Measurements from ENCODE around the gene PBRM1. TPM values are rescaled to one million over a fixed set of nuclear protein-coding genes. Genes with fewer than 3 reads are reported as not detected.

The PBRM1 gene
- total RNA-seq, 1 donor from 2014 or later, result 62.1 TPM

- no peak for DNase-seq
- Mint-ChIP-seq H3K36me3 (ENCODE audit: low read depth) (peaks cover 31% of the 10 kb centered on the region), H3K4me1 (peaks cover 35% of the 10 kb centered on the region), H3K27me3 (no peaks in the 10 kb centered on the region), H3K9me3 (no peaks in the 10 kb centered on the region), H3K27ac (peak overlapping the region; percentile 19), H3K4me3 (peak overlapping the region; percentile 98)
- ChIA-PET POLR2A (no interaction called here), CTCF (no interaction called here)
- no peak for ATAC-seq (ENCODE audit: low read depth)
- TF ChIP-seq CTCF (IDR thresholded peaks at IDR 0.05), result no peak
- intact Hi-C loops (cut with micrococcal nuclease), result loop anchor here (2.0 to 10.0 kb wide), 9 partner anchors 65 to 1151 kb away; partner anchors contain the start of genes ACY1, DUSP7, ITIH1 and MANF
Observed at GRCh38 chr3:52537726-52538421, 147.8 kb downstream of the PBRM1 start.

GRCh38 chr3:52537165-52537620, 148.5 kb downstream of the PBRM1 start:
- CTCF ChIA-PET, result no interaction called here
- intact Hi-C loops (cut with micrococcal nuclease), result loop anchor here (2.0 to 10.0 kb wide), 9 partner anchors 64 to 1150 kb away; partner anchors contain the start of genes ACY1, DUSP7, ITIH1 and MANF
- ATAC-seq (ENCODE audit: low read depth) (no peak), DNase-seq (no peak)
- Mint-ChIP-seq H3K27me3 (no peaks in the 10 kb centered on the region), H3K27ac (peak overlapping the region; percentile 96), H3K4me1 (peaks cover 42% of the 10 kb centered on the region), H3K36me3 (ENCODE audit: low read depth) (peaks cover 31% of the 10 kb centered on the region), H3K9me3 (no peaks in the 10 kb centered on the region), H3K4me3 (peak overlapping the region; percentile 98)
- POLR2A ChIA-PET, result interaction anchor here (0.5 kb wide), 1 partner anchor 1061 kb away, joined by 3 read pairs; no protein-coding TSS in a partner anchor
- no peak for TF ChIP-seq CTCF (IDR thresholded peaks at IDR 0.05)

GRCh38 chr3:52536369-52537164, 149.1 kb downstream of the PBRM1 start, which contains the start of gene UQCC5:
TSS of gene UQCC5 (plus strand) at chr3:52536605. CDS start at chr3:52536756, 151 bp downstream.
- Mint-ChIP-seq H3K36me3 (ENCODE audit: low read depth) (peaks cover 29% of the 10 kb centered on the region), H3K4me3 (peak within 1 kb of the TSS; percentile 98), H3K4me1 (peaks cover 42% of the 10 kb centered on the region), H3K9me3 (no peaks in the 10 kb centered on the region), H3K27ac (peak within 1 kb of the TSS; percentile 96), H3K27me3 (no peaks in the 10 kb centered on the region)
- CTCF ChIA-PET, result interaction anchor here (0.8 to 1.2 kb wide), 2 partner anchors 8 to 124 kb away, joined by 3 to 4 read pairs; no protein-coding TSS in a partner anchor
- no peak for TF ChIP-seq CTCF (IDR thresholded peaks at IDR 0.05)
- POLR2A ChIA-PET, result interaction anchor here (0.5 to 1.3 kb wide), 12 partner anchors 9 to 1152 kb away, joined by 3 to 5 read pairs (median 3); partner anchors contain the start of genes GLYCTK, GNL3, MANF and PBRM1
- intact Hi-C loops (cut with micrococcal nuclease), result loop anchor here (1.0 to 10.0 kb wide), 11 partner anchors 64 to 1149 kb away; partner anchors contain the start of genes ACY1, DUSP7, GNL3 and ITIH1
- peak; percentile 87 for ATAC-seq (ENCODE audit: low read depth)
- DNase-seq, result peak; percentile 92

DNA sequence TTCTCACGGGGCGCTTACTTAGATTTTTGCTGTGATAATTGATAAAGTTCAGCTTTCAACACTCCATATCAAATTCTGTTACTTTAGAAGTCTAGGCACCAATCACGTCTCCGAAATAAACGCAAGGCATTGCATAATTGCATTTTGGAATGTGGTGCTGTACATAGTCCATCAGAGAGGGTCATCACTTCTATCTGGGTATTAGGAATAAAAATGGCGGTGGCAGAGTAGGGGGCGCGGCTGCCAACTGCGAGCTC, 149.7 kb downstream of the PBRM1 start:
- POLR2A ChIA-PET, result interaction anchor here (0.7 to 1.3 kb wide), 12 partner anchors 9 to 1151 kb away, joined by 3 to 5 read pairs (median 3); partner anchors contain the start of genes GLYCTK, GNL3, MANF and PBRM1
- H3K4me1 Mint-ChIP-seq, result peaks cover 42% of the 10 kb centered on the region
- peak overlapping the region; percentile 96 for H3K27ac Mint-ChIP-seq
- no peaks in the 10 kb centered on the region for H3K9me3 Mint-ChIP-seq
- CTCF ChIA-PET, result interaction anchor here (0.8 to 1.2 kb wide), 2 partner anchors 9 to 124 kb away, joined by 3 to 4 read pairs; no protein-coding TSS in a partner anchor
- no peak for TF ChIP-seq CTCF (IDR thresholded peaks at IDR 0.05)
- peaks cover 24% of the 10 kb centered on the region for H3K36me3 Mint-ChIP-seq (ENCODE audit: low read depth)
- DNase-seq (no peak), ATAC-seq (ENCODE audit: low read depth) (no peak)
- intact Hi-C loops (cut with micrococcal nuclease), result loop anchor here (1.0 to 10.0 kb wide), 11 partner anchors 63 to 1149 kb away; partner anchors contain the start of genes ACY1, DUSP7, GNL3 and ITIH1
- peak overlapping the region; percentile 98 for H3K4me3 Mint-ChIP-seq
- H3K27me3 Mint-ChIP-seq, result no peaks in the 10 kb centered on the region

All from activated B cell treated with CpG ODN at 0.5 μM for 24 hours (primary cell).